Hepatocyte (in vitro differentiated cells): ENCODE data around the gene C1orf198.

Source experiments
- EZH2 ChIP-seq: fragments of 200-600 bp; sonication (generic); IDR thresholded peaks from 2 replicates; pipeline ENCODE4 v1.6.1; 2016; ENCODE audit warnings: antibody characterized with exemption, mild to moderate bottlenecking, borderline replicate concordance
- TF ChIP-seq, protein P1 (sequence below): fragments of 200-600 bp; sonication (generic); IDR thresholded peaks from 2 replicates; pipeline ENCODE4 v1.5.1; 2016; ENCODE audit warnings: antibody characterized with exemption, mild to moderate bottlenecking; ENCODE audit not compliant: poor library complexity

GRCh38 chr1:230807561-230808280, 60.6 kb downstream of the C1orf198 start:
- TF ChIP-seq EZH2: no peak
- TF ChIP-seq, protein P1, sequence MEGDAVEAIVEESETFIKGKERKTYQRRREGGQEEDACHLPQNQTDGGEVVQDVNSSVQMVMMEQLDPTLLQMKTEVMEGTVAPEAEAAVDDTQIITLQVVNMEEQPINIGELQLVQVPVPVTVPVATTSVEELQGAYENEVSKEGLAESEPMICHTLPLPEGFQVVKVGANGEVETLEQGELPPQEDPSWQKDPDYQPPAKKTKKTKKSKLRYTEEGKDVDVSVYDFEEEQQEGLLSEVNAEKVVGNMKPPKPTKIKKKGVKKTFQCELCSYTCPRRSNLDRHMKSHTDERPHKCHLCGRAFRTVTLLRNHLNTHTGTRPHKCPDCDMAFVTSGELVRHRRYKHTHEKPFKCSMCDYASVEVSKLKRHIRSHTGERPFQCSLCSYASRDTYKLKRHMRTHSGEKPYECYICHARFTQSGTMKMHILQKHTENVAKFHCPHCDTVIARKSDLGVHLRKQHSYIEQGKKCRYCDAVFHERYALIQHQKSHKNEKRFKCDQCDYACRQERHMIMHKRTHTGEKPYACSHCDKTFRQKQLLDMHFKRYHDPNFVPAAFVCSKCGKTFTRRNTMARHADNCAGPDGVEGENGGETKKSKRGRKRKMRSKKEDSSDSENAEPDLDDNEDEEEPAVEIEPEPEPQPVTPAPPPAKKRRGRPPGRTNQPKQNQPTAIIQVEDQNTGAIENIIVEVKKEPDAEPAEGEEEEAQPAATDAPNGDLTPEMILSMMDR: no peak
